D341Med (cell line): ENCODE data around the gene MUSK.
"Not testable (repeated sequence)": the region's sequence is repeated elsewhere in the genome, so short reads cannot be mapped to it uniquely, and the experiment has no call there.

Experiments used
- DNase-seq: peaks from one replicate; pipeline ENCODE4 v3.0.0; 2012; ENCODE audit warnings: low spot score

Gene MUSK

DNA sequence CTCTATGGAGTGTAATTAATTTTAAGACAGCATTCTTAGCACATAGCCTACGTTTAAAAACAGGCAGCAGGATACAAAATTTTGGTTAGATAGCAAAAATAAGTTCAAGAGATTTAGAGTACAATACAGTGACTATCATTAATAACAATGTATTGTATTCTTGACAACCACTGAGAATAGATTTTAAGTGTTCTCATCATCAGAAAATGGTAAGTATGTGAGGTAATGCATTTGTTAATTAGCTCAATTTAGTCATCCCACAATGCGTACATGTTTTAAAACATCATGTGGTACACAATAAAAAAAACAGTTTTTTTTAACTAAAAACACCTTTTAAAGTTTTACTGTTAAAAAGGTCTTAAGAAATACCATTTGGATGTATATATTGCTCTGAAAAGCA is 94.2 kb downstream of the MUSK start:
- DNase-seq: no peak

DNA sequence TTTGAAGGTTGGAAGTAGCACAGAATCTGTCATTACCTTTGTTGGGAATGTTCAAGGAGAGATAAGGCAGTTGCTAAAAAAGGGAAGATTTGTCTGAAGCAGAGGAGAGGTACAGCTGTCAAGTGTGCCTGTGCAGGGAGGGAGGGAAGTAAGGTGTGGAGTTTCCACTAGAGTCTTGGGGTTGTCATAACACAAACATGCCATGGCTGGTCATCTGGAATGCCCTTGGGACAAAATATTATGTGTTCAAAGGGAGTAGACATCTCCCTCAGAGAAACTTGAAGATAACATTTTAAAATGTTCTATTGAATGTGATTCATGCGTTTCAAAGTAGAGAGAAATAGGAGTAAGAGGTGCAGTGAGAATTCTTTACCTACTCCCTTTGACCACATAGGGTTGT is 95.0 kb downstream of the MUSK start:
- DNase-seq: no peak

DNA sequence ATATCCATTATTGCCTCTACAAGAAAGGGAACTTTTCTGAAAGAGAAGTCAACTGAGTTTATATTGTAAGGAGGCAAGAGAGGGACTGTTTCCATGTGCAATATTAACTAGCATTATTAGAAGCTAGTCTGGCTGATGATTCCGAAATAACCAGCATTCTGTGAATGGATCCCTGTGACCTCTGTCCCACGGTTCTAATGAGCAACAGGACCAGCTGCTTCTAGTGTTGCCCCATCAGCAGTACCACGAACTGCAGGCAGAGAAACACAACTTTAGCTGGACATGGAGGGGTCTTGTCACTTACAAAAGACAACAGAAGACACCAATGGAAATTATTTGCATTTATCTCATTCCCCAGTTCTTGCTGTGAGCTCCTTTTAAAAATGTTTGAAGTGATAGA is 95.4 kb downstream of the MUSK start:
- no peak for DNase-seq

DNA sequence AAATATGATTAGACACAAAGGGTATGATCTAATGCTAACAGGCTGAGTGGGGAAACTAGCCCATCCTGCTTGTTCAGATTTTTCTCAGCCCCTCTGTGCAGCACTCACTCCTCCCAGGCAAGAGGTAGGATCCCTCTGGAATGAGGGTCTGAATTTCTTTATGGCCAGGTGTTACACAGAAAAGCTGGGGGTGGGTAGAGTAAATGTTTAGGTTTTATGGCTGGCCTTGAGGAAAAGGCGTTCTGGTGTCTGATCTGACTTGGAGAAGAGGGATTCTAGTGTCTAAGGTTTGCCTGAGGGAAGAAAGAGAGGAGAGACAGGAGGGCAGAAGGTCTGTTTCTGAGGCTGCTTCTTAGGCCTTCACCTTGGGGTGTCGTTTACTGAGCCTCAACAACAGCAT is 97.3 kb downstream of the MUSK start:
- no peak for DNase-seq

DNA sequence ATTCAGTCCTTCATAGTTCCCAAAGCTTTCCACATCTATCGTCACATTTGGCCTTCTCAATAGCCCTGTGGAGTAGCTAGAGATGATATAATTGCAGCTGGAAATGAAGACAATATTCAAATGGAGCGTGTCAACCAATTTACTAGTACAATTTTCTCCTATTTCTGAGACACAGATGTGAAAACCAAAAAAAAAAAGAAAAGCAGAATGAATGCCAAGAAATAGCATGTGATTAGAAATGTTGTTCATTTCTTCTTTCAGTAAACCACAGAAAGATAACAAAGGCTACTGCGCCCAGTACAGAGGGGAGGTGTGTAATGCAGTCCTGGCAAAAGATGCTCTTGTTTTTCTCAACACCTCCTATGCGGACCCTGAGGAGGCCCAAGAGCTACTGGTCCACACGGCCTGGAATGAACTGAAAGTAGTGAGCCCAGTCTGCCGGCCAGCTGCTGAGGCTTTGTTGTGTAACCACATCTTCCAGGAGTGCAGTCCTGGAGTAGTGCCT is 99.0 kb downstream of the MUSK start:
- DNase-seq: no peak

DNA sequence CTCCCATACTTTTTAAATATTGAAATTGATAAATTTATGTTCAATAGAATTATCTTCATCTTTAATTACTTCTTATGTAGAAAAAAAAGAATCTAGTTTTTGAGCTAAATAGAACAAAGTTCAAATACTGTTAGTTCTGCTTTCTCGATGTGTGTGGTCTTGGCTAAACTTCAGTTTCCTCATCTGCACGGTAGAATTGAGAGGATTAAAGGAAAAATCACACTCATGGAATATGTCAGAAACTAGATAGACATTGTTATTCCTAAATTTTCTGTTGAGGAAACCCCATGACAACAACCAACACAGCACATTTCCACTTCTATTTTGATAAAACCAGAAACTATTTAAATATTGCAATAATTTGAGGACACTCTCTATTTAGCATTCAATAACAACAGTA is 100.3 kb downstream of the MUSK start:
- no peak for DNase-seq

DNA sequence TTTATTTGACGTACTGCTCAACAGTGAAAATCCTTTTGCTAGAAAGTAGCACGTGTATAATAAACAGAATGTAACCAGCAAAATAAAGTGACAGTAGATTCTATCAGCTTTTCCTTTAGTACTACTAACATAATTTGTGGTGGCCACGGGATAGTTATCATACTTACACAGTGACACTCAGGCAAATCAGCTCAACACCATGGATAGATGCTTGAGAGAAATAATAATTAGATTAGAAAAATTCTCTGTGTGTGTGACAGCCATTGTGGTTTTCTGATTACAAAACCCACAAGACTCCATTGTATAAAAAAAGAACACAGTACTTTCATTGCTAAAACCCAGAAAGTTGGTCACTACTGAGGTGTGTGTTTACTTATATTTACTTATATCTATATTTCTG is 101.1 kb downstream of the MUSK start:
- DNase-seq: no peak

DNA sequence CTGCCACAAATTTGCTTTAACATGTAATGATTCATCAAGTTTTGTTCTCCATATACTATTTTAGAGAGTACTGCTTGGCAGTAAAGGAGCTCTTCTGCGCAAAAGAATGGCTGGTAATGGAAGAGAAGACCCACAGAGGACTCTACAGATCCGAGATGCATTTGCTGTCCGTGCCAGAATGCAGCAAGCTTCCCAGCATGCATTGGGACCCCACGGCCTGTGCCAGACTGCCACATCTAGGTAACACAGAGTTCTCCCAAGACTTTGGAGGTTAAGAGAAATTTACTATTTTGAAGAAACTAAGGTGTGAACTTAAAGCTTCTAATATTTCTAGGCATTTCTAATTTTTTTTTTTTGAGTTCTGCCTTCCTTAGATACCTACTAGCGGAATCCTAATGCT is 107.1 kb downstream of the MUSK start:
- no peak for DNase-seq

DNA sequence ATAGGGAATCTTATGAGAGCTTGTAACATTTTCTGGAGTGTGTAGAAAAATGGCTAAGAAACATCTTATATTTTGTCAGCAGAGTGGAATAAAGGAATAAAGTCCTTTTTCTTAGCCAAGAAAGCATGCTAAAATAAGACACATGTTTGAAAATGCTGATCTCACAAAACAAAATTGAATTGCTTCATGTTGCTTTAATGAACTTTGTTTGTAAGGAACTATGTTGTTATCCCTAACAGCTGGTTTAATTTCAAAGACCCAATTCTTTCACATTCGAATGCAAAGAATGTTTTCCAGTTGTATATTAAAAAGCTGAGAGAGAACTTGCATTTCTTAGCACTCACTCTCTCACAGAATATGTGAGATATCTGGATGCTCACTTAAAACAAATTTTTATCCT is 107.6 kb downstream of the MUSK start:
- no peak for DNase-seq

DNA sequence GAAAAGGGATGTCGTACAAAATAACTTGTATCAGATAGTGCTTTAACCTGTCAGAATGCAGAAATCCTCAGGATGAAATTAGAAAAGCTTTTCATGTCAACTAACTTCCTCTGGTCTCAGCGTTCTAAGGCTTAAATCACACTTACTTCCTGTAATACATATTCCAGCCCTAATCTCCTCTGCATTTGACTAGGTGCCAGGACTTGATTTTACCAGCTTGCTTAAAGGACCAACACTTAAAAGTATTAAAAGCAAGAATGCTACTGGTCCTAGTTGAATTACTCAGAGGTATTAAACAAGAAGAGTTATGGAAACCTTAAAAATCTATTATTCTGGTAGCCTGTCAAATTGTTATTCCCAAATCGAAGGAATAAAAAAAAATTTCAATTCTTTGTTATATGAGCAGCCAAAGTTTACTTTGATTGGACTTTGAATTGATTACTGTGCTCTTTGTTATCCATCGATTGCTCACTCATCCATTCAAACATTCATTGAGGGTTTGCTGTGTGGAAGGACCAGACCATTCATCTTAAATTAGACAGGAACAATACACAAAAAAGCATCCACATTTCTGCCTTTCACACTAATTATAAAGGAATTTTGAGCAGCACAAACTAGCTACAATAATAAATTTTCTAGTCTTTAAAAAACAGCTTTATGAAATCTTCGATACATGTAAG is 108.7 kb downstream of the MUSK start:
- DNase-seq: no peak

DNA sequence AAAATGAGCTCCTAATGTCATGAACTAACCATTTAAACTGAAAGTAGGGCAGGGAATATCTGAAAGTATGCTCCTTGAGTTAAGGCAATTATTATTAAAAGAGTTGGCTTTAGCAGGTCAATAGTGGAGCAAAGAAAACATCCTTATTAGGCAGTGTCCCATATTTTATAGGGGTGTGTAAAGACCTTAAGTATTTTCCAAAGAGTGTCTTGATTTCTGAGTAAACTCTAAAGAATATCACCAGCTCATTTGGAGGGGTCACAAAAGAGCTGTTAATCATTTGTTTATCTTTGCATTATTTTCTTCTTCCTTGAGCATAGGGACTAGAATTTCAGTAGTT is 109.3 kb downstream of the MUSK start:
- DNase-seq: no peak

DNA sequence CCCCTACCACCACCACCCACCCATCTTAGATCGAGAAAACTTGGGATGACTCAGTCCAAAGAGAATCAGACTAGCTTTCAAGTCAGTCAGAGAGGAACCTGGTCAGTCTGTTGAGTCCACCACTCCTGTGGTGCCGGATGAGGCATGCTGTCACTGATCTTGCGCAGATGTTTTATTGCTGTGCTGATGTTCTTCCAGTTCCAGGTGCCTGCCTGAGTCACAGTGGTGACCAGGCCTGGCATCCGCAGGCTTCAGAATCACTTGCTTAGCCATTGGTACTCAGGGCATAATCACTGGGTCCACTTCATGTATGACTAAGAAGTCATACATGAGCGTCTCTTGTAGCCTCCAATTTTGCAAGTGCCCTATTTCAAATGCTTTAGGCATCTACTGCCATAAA is 114.1 kb downstream of the MUSK start:
- DNase-seq: no peak

DNA sequence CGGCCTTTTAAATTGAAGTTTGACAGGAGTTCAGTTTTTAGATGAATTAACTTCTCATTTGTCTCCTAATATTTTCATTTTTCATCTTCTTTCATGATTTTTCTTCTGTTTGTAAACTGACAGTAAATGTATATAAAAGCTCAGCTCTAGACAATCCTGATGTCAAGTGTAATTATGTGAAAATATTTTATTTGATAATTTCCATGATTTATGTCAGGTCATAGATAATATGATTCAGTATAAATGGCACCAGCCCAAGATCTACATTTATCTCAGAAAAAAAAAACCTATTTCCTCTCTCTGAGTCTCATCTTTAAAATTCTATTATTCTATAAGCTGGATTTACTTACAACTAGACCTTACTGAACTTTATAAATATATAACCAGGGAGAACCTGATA is 115.7 kb downstream of the MUSK start:
- DNase-seq: no peak

DNA sequence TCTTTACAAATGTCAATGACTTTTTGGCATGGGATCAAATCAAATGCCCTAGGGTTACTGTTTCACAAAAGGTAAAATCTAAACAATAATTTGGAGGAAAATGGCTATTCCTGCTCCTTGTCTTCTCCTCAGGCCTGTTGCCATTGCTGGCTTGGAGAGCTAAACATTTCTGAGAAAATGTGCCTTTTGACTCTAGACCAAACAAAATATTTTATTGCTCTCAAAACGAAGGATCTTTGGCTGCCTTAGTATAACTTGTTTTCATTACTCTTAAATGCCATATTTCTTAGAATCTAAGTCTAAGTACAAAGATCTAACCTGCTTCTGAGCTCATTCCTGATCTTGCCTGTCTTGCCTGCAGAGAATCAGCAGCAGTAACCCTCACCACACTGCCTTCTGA is 116.6 kb downstream of the MUSK start:
- no peak for DNase-seq

DNA sequence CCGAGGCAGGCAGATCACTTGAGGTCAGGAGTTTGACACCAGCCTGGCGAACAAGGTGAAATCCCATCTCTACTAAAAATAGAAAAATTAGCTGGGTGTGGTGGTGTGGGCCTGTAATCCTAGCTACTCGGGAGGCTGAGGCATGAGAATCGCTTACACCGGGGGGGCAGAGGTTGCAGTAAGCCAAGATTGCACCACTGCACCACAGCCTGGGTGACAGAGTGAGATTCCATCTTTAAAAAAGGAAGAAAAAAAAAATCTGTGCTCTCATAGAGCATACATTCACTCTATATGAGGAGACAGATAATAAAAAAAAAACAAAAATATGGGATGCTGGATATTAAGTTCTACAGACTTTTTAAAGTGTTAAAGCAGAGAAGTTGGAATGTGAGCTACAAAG is 119.8 kb downstream of the MUSK start:
- DNase-seq: not testable (repeated sequence)

DNA sequence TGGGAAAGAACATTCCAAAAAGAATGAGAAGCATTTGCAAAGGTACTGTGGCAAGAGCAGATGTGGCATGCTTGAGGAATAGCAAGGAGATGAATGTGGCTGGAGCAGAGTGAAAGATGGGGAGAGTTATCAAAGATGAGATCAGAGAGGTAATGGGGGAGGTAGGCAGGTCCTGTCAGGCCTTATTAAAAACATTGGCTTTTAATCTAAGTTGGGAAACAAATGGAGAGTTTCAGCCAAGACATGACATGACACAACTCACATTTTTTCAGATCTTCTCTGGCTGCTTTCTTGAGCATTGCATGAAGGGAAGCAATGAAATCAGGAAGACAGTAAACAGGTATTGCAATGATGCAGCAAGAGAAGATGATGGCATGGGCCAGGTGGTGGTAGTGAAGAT is 120.3 kb downstream of the MUSK start:
- no peak for DNase-seq

DNA sequence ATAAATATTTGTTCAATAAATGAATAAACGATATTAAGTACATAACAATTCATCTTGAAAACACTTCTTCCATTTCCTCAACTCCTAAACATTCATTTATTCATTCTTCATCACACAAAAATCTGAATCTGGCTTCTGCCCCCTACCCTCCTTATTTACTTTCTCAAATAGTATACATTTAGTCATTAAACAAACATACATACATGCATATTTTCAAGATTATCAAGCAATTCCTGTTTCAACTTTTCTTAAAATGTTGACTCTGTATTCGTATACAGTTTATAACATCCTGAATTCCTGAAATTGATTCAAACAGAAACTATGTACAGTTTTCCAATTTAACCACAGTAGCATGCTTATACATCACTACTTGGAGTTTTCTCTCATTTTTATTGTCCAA is 129.0 kb downstream of the MUSK start:
- no peak for DNase-seq

DNA sequence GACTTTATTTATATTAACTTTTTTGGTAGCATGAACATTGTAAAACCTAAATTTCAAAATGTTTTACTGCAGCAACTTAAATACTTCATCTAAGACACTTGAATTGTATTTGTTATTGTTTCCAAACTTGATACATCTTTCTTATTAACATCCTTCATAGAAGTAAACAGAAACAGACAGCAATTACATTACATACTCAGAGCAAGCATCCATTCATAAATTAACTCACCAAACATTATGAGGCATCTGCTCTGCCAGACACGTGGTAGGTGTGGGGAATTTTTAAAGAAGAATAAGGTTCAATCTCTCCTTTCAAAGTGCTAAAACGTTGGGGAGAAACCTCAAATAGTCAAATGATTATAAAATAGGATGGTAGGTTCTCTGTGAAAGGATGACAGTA is 130.8 kb downstream of the MUSK start:
- DNase-seq: no peak

DNA sequence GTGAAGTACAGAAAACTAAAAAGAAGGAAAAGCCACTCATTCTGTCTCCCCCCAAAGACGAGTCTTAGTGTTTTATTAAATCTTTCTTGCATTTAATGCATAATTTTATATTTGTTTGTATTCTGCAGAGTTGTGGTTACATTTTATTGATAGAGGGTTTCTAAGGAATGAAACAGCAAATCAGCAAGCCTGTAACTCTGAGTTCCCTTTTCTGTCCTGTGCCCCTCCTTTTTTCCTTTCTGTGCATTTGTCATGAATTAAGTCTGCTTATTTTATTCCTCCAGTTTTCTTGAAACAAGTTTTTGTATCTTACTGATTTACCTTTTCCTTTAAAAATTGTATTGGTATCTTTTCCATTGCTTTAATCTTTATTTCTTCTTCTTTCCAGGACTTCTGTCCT is 132.8 kb downstream of the MUSK start:
- DNase-seq: no peak

DNA sequence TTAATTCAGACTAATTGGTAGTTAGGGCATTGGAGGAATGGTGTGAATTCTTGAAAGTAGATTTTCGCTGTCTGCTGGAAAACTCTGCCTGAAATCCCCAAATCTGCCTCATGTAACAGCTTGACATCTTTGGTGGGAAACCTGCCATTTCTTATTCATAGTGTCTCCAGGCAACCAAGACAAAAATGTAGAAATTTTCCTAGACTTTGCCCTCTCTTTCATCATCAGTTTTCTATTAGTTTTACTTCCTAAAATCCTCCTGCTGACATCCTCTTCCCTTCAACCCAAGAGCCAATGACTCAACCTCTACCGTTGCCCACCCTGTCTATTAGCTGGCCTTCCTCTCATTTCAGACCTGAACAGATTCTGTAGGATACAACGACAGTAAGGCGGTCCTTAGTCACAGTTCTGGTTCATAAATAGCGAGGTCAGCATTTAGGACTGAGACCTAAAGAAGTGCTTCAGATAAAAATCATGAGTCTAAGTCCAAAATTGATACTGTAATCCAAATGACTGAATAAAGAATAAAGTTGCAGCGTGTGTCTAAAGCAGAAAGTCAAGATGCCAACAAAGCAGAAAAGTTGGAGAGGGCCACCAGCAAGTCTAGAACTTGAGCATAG is 133.9 kb downstream of the MUSK start:
- DNase-seq: no peak

DNA sequence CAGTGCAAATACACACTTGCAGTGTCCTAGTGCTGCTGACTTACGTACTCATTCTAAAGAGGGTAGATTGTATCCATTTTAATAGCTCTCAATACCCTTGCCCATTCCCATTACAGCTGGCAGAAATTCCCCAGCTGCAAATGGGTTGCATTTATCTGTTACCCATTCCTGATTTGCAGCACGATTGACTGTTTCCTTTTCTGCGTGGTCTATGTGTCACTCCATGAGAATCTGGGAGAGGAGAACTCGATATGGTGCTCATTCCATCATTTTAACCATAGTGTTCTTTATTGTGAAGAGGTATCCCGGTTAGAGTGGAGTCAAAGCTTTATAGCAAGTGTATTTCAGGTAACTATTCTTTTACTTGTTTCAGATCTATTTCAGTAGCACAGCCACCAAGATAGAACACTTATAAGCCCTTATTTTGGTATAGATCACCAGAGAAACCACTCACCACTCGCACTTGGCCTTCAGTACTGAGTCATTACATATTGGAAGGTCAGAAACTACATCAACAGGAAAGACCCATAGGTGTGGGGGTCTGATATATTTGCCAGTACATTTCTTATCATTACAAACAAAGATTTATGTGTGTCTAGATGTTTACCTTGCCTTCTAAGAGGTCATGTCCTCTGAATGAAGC is 139.5 kb downstream of the MUSK start:
- DNase-seq: no peak

DNA sequence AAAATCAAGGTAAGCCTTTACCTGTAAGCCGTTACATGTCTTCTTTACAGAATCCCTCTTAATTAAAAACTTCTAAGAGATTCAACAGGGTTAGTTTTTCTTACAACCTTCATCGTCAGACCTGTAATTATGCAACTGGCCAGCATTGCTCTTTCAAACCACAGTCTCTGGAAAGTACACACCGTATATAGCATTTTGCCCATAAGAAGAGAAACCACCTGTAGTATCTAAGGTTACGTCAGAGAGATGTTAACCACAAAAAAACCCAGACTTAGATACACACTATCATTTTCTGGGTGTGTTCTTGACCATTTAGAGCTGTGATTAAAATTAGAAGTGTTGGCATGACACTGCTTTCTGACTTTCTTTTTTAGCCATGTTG is 140.0 kb downstream of the MUSK start:
- no peak for DNase-seq

DNA sequence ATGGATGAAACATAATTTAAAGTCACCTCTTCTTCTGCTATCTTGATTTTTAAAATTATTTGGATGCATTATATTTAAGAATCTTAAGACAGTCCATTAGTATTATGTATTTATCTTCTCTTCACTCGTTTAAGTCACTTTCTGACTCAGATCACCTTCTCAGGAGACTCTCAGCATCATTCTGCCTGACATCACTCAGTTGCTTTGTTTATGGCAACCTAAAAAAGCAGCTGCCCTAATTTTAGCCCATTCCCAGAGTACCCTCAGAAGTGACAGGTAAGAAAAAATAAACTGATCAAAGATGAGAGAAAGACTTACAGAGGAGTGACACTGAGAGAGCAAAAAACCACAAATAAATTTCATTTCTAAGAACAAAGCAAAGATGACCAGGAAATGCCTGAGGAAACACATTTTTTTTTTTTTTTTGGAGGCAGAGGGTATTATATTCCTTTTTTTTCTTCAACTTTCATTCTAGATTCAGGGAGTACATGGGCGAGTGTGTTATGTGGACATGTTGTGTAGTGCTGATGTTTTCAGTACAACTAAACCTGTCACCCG is 140.5 kb downstream of the MUSK start:
- DNase-seq: no peak
